SH-SY5Y (cell line): ENCODE data around the gene CNOT4.

Experiments used
- GATA2 ChIP-seq: IDR thresholded peaks from 2 replicates; pipeline ENCODE4 v1.6.1; 2011; ENCODE audit warnings: mild to moderate bottlenecking, low read depth, low read length
- GATA3 ChIP-seq: IDR thresholded peaks from 2 replicates; pipeline ENCODE4 v1.6.1; 2011; ENCODE audit warnings: low read depth, mild to moderate bottlenecking, low read length, moderate library complexity

GRCh38 chr7:135430626-135431025, 79.3 kb downstream of the CNOT4 start:
- no peak for TF ChIP-seq GATA2
- TF ChIP-seq GATA3, result peak; percentile 38; the same call in 1 of the 2 replicates
